Spleen (tissue), 7 donors: ENCODE data around the gene MTMR1.

Source experiments
- POLR2A ChIP-seq, 3 donors: fragments of 450-650 bp; IDR thresholded peaks; one replicate each; pipeline ENCODE4 v1.5.1; 2017; ENCODE audit warnings: antibody characterized with exemption in 3 of 3, mild to moderate bottlenecking in 1 of 3
- TF ChIP-seq, protein P1 (sequence below), 11 experiments: fragments of 200-600 bp in 7 of 11; fragments of 450-650 bp in 4 of 11; sonication (generic) in 4 of 11; IDR thresholded peaks in 8 of 11; conservative IDR thresholded peaks in 3 of 11; 1 replicate in 7 of 11; 2 replicates in 4 of 11; pipeline versions ENCODE4 v1.4.0 to v1.8.0; 2016 to 2021; ENCODE audit warnings: antibody characterized with exemption in 11 of 11, inconsistent platforms in 4 of 11, mild to moderate bottlenecking in 1 of 11
- donor health status: DM: no; HTN: no; CAD: no; lungs with moderate emphysema.
- donor health status: DM: no; HTN: no; CAD: no.
- donor health status: DM: no; HTN: no; CAD: no.

DNA sequence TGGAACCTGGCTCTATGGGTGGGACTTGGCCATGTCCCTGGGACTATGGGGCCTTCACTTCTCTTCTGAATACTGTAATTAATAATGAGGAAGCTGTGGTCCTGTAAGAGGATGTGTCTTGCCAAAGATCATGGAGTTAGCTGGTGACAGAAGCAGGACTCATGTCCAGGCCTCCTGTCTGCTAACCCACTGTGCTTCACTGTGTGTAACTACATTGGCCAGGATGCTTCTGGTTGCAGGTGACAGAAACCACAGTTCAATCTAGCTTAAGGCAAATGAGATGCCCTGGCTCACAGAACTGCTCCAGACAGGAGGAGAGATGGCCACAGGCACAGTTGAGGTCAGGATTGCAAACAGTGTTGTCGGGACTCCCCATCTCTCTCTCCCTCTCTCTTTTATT, 3.1 kb downstream of the MTMR1 start:
- TF ChIP-seq, protein P1, sequence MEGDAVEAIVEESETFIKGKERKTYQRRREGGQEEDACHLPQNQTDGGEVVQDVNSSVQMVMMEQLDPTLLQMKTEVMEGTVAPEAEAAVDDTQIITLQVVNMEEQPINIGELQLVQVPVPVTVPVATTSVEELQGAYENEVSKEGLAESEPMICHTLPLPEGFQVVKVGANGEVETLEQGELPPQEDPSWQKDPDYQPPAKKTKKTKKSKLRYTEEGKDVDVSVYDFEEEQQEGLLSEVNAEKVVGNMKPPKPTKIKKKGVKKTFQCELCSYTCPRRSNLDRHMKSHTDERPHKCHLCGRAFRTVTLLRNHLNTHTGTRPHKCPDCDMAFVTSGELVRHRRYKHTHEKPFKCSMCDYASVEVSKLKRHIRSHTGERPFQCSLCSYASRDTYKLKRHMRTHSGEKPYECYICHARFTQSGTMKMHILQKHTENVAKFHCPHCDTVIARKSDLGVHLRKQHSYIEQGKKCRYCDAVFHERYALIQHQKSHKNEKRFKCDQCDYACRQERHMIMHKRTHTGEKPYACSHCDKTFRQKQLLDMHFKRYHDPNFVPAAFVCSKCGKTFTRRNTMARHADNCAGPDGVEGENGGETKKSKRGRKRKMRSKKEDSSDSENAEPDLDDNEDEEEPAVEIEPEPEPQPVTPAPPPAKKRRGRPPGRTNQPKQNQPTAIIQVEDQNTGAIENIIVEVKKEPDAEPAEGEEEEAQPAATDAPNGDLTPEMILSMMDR (IDR thresholded peaks at IDR 0.05 in 8 of 11, conservative IDR thresholded peaks at IDR 0.05 in 3 of 11) = no peak
- TF ChIP-seq POLR2A (IDR thresholded peaks at IDR 0.05) = no peak
